SK-N-MC (cell line): ENCODE data around the gene MACROD2.

ENCODE experiments used
- DNase-seq: peaks from one replicate; pipeline ENCODE4 v3.0.0-alpha.2; 2011; ENCODE audit warnings: low read depth, low spot score
- H3K27ac ChIP-seq: fragments of 200-600 bp; sonication (generic); 2 replicates; pipeline ENCODE4 v1.5.1; 2016; ENCODE audit warnings: mixed run types
- H3K36me3 ChIP-seq: fragments of 200-600 bp; sonication (generic); 2 replicates; pipeline ENCODE4 v1.6.1; 2017; ENCODE audit warnings: antibody characterized with exemption, low read length, mixed read lengths; ENCODE audit not compliant: insufficient read depth
- H3K4me3 ChIP-seq: fragments of 200-600 bp; sonication (generic); 2 replicates; pipeline ENCODE4 v1.5.1; 2016
- H3K9ac ChIP-seq: fragments of 200-600 bp; sonication (generic); 2 replicates; pipeline ENCODE4 v1.8.0; 2017; ENCODE audit warnings: mixed run types, mixed read lengths; ENCODE audit not compliant: insufficient read length
- H3K9me3 ChIP-seq: fragments of 200-600 bp; sonication (generic); 2 replicates; pipeline ENCODE4 v1.6.1; 2017; ENCODE audit warnings: low read depth, mild to moderate bottlenecking, antibody characterized with exemption, low read length, moderate library complexity, mixed read lengths
- EZH2 ChIP-seq: fragments of 200-600 bp; sonication (generic); IDR thresholded peaks from one replicate; pipeline ENCODE4 v1.6.1; 2017; ENCODE audit warnings: antibody characterized with exemption
- FOXP2 ChIP-seq: optimal IDR thresholded peaks from 2 replicates; pipeline ENCODE3; 2011; ENCODE audit warnings: mild to moderate bottlenecking, moderate library complexity; ENCODE audit not compliant: insufficient read depth; ENCODE audit errors: extremely low read length, control extremely low read depth
- POLR2AphosphoS5 ChIP-seq: IDR thresholded peaks from 2 replicates; pipeline ENCODE4 v1.6.1; 2012; ENCODE audit warnings: mild to moderate bottlenecking, low read depth, low read length, borderline replicate concordance

MACROD2 gene

DNA sequence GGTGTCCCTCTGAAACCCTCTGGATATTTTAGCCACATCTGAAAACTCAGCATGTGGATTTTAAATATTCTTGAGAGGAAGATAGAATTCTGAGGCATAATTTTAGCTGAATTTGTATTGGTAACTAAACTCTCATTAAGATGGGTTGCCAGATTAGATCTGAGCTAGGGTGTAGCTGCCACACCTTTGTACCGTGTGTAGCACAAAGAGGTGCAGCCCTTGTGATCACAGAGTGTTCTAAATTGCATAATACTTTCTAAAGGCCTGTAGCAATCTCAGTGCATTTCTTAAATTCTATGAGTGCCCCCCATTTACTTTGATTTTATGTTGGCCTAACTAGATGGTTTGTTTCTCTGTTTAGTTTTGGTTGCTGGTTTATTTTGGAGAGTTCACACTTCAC lies 289.1 kb downstream of the MACROD2 start:
- DNase-seq: no peak
- no peak overlapping the region for H3K27ac ChIP-seq
- H3K9me3 ChIP-seq: no peaks in the 10 kb centered on the region
- H3K36me3 ChIP-seq: no peaks in the 10 kb centered on the region
- no peak overlapping the region for H3K4me3 ChIP-seq
- no peak overlapping the region for H3K9ac ChIP-seq
- no peak for TF ChIP-seq FOXP2
- TF ChIP-seq EZH2: no peak
- TF ChIP-seq POLR2AphosphoS5: no peak

DNA sequence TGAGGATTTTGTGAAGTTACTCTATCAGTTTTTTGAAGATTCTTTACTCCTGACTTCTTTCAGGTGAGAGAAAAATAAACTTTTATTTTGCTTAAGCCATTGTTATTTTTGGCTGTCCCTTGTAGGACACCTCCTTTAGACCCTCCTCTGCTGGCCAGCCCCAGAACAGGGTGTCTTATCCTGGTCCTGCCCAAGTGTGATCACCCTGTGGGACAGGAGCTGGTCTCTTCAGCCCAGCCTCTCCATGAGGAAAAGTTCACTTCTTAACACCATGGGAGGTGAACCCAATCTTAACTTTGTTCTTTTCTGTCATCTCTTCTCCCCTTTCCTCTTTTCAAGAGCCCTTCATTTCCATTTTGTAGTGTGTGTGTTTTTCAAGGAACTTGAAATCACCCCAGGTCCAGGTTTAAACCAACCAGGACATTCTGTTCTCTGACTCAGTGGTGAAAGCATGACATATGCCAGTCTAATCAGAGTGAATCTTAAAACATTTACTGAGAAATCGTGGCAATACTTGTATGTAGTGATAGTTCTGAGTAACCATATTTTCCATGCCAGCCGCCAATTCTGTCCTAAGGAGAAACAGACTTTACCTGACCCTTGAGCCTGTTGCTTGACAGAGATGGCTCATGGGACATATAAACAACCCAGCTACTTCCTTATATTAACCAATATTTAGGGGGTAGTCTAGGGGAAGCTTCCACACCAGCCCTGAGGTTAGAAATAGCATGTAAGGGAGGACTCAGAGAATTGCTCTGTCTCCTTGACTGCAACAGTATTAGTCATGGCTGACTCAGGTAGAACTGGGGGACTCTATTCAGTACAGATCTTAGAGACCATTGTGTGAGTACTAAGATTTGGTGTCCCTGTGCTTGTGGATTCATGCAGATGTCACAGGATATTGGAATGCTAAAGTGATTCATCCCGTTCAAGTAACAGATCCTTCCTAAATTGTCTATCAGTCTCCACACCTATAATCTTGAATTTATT lies 293.3 kb downstream of the MACROD2 start:
- Histone ChIP-seq H3K36me3 (no peaks in the 10 kb centered on the region), H3K4me3 (no peak overlapping the region), H3K9me3 (no peaks in the 10 kb centered on the region), H3K27ac (no peak overlapping the region), H3K9ac (no peak overlapping the region)
- TF ChIP-seq EZH2 (no peak), FOXP2 (no peak), POLR2AphosphoS5 (no peak)
- no peak for DNase-seq

DNA sequence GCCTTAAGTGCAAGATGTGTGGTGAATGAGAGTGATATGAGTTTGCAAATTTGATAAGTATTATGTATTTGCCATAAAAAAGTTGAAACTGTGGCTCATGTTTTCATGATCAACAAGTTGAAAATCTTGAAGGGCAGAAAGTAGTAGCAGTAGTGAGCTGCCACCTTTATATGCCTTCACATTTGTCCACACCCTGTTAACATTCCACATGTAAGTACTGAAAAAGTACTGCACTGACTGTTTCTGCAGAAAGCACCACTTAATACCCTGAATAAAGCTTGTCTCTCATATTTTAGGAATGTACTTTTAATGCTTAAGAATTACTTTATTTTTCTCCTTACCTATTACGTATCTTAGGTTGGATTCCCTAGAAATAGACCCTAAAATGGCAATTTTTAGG lies 296.2 kb downstream of the MACROD2 start:
- no peak for DNase-seq
- no peak overlapping the region for H3K27ac ChIP-seq
- no peak for TF ChIP-seq POLR2AphosphoS5
- no peak for TF ChIP-seq FOXP2
- no peak for TF ChIP-seq EZH2
- H3K9me3 ChIP-seq: no peaks in the 10 kb centered on the region
- no peaks in the 10 kb centered on the region for H3K36me3 ChIP-seq
- H3K9ac ChIP-seq: no peak overlapping the region
- no peak overlapping the region for H3K4me3 ChIP-seq

DNA sequence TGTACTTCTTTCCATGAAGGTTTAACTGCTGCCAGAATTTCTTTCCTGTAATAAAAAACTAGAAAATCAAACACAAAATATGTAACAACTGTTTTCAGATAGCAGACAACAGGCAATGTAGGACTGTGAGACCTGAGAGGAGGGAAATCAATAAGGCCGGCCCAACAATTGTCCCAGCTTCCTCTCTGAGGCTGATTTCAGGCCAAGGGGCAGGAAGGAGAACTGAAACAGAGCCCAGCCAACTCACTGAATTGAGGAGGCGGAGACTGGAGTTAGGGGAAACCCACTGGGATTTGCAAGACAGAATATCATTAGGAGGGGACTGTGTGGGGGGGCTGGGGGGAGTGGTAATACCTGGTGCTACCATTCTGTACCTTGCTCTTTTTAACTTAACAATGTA lies 299.9 kb downstream of the MACROD2 start:
- TF ChIP-seq EZH2 (no peak), POLR2AphosphoS5 (no peak), FOXP2 (no peak)
- no peak overlapping the region for H3K27ac ChIP-seq
- no peaks in the 10 kb centered on the region for H3K9me3 ChIP-seq
- no peak overlapping the region for H3K4me3 ChIP-seq
- H3K9ac ChIP-seq: no peak overlapping the region
- no peak for DNase-seq
- H3K36me3 ChIP-seq: no peaks in the 10 kb centered on the region

DNA sequence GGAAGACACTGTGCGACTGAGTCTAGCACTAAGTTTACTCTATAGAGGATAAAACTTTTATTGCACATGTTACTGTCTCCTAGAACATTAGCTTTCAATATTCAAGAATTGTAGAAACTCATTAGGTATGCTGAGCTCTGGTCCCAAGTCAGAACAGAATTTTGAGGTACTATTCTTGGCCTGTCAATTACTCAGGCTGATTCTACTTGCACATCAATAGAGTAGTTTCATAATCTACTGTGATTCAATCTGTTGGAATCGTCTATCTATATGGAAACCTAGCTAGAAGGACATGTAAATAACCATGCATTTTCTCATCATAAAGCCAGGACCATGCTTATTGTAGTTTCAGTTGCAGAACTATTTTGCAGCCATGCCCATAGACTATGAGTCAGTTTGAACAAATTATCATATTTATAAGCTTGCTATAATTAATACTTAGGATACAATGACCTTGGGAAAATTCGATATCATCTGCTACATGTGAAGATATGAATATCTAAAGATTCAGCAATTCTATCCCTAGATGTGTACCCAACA lies 300.5 kb downstream of the MACROD2 start:
- no peaks in the 10 kb centered on the region for H3K9me3 ChIP-seq
- DNase-seq: no peak
- H3K9ac ChIP-seq: no peak overlapping the region
- no peak overlapping the region for H3K27ac ChIP-seq
- no peaks in the 10 kb centered on the region for H3K36me3 ChIP-seq
- TF ChIP-seq POLR2AphosphoS5: no peak
- no peak for TF ChIP-seq FOXP2
- no peak for TF ChIP-seq EZH2
- H3K4me3 ChIP-seq: no peak overlapping the region

DNA sequence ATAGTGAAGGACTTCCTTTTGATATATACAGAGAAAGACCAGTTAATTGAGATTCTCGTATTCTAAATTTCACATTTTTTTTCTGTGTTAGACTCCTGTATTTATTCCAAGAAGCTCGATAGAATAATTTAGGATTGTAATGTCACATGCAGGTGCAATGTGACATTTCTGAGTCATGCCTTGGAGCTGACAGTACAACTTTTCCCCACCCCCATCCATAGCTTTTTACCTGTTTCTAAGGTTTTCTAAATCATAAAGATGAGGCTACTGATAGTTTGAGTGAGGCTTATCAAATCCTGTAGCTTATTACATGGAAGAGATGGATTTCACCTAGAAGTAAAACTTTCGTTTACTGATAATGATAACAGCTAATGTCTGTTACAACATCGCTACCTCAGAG lies 304.5 kb downstream of the MACROD2 start:
- no peak overlapping the region for H3K4me3 ChIP-seq
- TF ChIP-seq FOXP2 (no peak), POLR2AphosphoS5 (no peak), EZH2 (no peak)
- no peak overlapping the region for H3K27ac ChIP-seq
- no peaks in the 10 kb centered on the region for H3K36me3 ChIP-seq
- no peak for DNase-seq
- no peak overlapping the region for H3K9ac ChIP-seq
- no peaks in the 10 kb centered on the region for H3K9me3 ChIP-seq

DNA sequence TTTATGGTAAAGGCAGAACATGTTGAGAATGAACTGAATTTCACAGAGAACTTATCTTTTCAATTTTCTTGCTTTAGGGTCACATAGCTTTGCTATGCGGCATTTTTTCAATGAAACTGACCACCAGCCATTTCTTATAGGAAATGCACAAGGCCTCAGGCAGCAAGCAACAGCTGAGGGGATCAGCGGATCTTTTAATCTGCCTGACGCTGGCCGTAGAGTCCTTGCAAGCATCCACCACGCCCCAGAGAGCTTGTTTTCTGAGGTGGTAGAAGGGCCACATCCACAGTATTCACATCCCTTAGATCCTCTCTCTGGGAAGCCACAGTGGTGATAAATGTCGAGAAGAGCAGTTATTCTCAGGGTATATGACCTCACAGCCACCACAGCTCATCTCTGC lies 307.8 kb downstream of the MACROD2 start:
- no peak overlapping the region for H3K4me3 ChIP-seq
- H3K27ac ChIP-seq: no peak overlapping the region
- no peak overlapping the region for H3K9ac ChIP-seq
- no peaks in the 10 kb centered on the region for H3K36me3 ChIP-seq
- H3K9me3 ChIP-seq: no peaks in the 10 kb centered on the region
- TF ChIP-seq FOXP2 (no peak), EZH2 (no peak)
- no peak for DNase-seq

DNA sequence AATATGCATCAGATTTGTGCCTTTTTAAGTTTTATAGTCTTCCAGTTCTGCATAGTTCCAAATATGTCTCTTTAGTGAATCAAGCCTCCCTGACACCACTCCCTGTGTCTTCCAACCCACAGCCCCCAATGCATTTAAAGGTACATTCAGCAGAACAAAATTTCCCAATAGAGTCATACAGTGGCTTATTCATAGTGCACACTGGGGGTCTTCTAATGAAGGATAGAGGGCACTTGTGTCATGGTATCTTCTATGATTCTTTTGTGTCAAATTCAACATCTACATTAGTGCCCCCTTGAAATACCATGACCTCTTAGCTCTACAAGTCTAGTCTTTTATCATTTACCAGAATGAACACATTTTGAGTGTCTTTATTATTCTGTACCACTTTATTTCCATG lies 308.3 kb downstream of the MACROD2 start:
- H3K9ac ChIP-seq: no peak overlapping the region
- no peak overlapping the region for H3K27ac ChIP-seq
- H3K36me3 ChIP-seq: no peaks in the 10 kb centered on the region
- no peak overlapping the region for H3K4me3 ChIP-seq
- no peak for DNase-seq
- H3K9me3 ChIP-seq: no peaks in the 10 kb centered on the region
- TF ChIP-seq EZH2: no peak
- TF ChIP-seq FOXP2: no peak
- no peak for TF ChIP-seq POLR2AphosphoS5
